Activated CD8-positive, alpha-beta T cell treated with anti-CD3 and anti-CD28 coated beads for 36 hours (primary cell): ENCODE results near the gene MAPKAPK5. TPM values are rescaled to one million over a fixed set of nuclear protein-coding genes. Genes with fewer than 3 reads are reported as not detected.
"Not testable (repeated sequence)": the region's sequence is repeated elsewhere in the genome, so short reads cannot be mapped to it uniquely, and the experiment has no call there.

ENCODE experiments used
- ATAC-seq: fragments of 200-7000 bp; cut with Tn5 transposase; one replicate; pipeline ENCODE4 v1.10.0; 2021; ENCODE audit warnings: mild to moderate bottlenecking, moderate library complexity
- CTCF ChIA-PET: fragments of 350-600 bp; sonication (Branson Sonifier 250); formaldehyde crosslinking; loops from one replicate; lab custom pipeline; 2021; ENCODE audit warnings: antibody characterized with exemption; lab: Charles Lee
- POLR2A ChIA-PET: fragments of 350-600 bp; sonication (Branson Sonifier 250); formaldehyde crosslinking; loops from one replicate; lab custom pipeline; 2021; ENCODE audit warnings: antibody characterized with exemption; lab: Charles Lee
- DNase-seq: peaks from one replicate; pipeline ENCODE4 v3.0.0-alpha.2; 2020
- H3K27ac Mint-ChIP-seq: one replicate; pipeline ENCODE4 v1.8.0; 2021; ENCODE audit warnings: mild to moderate bottlenecking, mixed read lengths
- H3K27me3 Mint-ChIP-seq: one replicate; pipeline ENCODE4 v1.8.0; 2021; ENCODE audit warnings: mixed read lengths
- H3K36me3 Mint-ChIP-seq: one replicate; pipeline ENCODE4 v1.8.0; 2021; ENCODE audit warnings: low read depth, mixed read lengths
- H3K4me1 Mint-ChIP-seq: one replicate; pipeline ENCODE4 v1.8.0; 2021; ENCODE audit warnings: low read depth, mixed read lengths
- H3K4me3 Mint-ChIP-seq: one replicate; pipeline ENCODE4 v1.8.0; 2021; ENCODE audit warnings: mild to moderate bottlenecking, moderate library complexity, mixed read lengths
- H3K9me3 Mint-ChIP-seq: one replicate; pipeline ENCODE4 v1.8.0; 2021; ENCODE audit warnings: mixed read lengths
- CTCF ChIP-seq: fragments of 200-600 bp; IDR thresholded peaks from one replicate; pipeline ENCODE4 v1.8.0; 2022; ENCODE audit warnings: antibody characterized with exemption, mild to moderate bottlenecking
- intact Hi-C: fragments of 100-400 bp; cut with micrococcal nuclease; formaldehyde crosslinking; loops from one replicate; pipeline ENCODE4 v1.10.0; 2022
- total RNA-seq, 2 experiments: library from RNA; stranded (reverse); gene quantifications; one replicate each; pipeline ENCODE4 v1.2.3, GENCODE V29; 2021

The MAPKAPK5 gene
- total RNA-seq, 2 experiments from 2014 or later: 54.3 to 64.2 TPM

DNA sequence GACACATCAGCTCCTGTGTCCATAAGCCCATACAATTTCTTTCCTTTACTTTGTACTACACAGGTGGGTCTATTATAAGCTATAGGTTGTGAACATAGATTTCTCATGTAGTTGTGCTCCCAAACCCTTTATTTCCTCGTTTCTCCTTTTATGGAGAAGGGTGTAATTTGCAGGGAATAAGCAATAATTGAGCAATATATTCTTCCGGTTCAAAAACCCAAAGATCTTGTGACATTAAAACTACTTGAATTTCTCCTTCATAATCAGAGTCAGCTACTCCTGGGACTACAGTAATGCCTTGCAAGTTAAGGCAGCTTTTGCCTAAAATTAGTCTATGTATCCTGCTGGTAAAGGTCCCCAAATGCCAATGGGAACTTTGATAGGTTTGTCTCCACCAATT is 19.1 kb upstream of the MAPKAPK5 start:
- Mint-ChIP-seq H3K27me3 (peaks cover 9% of the 10 kb centered on the region), H3K4me3 (no peak overlapping the region), H3K27ac (no peak overlapping the region), H3K4me1 (no peaks in the 10 kb centered on the region), H3K36me3 (no peaks in the 10 kb centered on the region), H3K9me3 (no peaks in the 10 kb centered on the region)
- intact Hi-C loops: no loop called here
- no peak for TF ChIP-seq CTCF
- CTCF ChIA-PET: interaction anchor here (1.3 to 1.5 kb wide), 3 partner anchors 10 to 309 kb away, joined by 3 to 9 read pairs (median 3); no protein-coding TSS in a partner anchor
- no peak for ATAC-seq
- POLR2A ChIA-PET: no interaction called here
- DNase-seq: no peak

DNA sequence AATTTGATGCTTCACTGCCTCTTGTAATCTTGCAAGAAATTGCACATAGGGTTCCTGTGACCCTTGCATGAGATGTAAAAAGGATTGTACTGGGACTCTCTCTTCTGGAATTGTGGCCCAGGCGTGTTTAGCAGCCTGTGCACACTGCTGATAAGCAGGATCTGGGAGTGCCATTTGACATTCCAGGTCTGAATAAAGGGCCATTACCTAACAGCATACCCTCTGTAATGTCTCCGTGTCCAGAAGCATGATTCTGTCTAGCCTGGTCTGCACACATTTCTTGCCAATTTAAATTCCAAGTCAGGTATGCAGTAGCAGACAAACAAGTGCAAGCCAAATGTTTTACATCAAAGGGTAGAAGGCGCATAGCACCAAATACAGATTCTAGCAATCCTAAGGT is 18.1 kb upstream of the MAPKAPK5 start:
- POLR2A ChIA-PET: no interaction called here
- Mint-ChIP-seq H3K27me3 (peaks cover 9% of the 10 kb centered on the region), H3K4me3 (no peak overlapping the region), H3K4me1 (no peaks in the 10 kb centered on the region), H3K9me3 (no peaks in the 10 kb centered on the region), H3K36me3 (no peaks in the 10 kb centered on the region), H3K27ac (no peak overlapping the region)
- intact Hi-C loops: no loop called here
- no peak for DNase-seq
- no peak for TF ChIP-seq CTCF
- CTCF ChIA-PET: interaction anchor here (1.3 kb wide), 1 partner anchor 116 kb away, joined by 3 read pairs; no protein-coding TSS in a partner anchor
- ATAC-seq: no peak

DNA sequence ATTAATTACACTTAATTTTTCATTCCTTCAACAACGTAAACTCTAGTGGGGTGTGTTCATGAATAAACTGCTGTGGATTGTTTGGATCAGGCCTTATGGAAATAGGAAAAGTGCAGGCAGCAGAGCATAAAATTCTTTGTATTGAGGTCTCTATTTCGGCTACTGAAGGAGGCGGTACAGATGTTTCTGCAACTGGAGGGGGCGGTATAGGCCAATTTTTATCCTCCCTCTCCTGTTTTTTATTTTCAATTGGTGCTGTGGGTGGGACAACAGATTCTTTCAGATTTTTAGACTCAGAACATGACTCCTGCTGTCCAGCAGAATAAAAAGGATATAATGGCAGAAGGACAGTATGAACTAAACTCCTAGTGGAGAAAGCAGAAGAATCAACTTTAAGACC is 17.7 kb upstream of the MAPKAPK5 start:
- H3K4me1 Mint-ChIP-seq, CTCF ChIA-PET, H3K4me3 Mint-ChIP-seq, intact Hi-C loops, H3K36me3 Mint-ChIP-seq, ATAC-seq, H3K27me3 Mint-ChIP-seq, H3K27ac Mint-ChIP-seq, H3K9me3 Mint-ChIP-seq, DNase-seq: not testable (repeated sequence)
- POLR2A ChIA-PET: interaction anchor here (0.6 kb wide), 1 partner anchor 11 kb away, joined by 3 read pairs; no protein-coding TSS in a partner anchor

- ATAC-seq: no peak
- ChIA-PET CTCF (interaction anchor here (1.1 to 1.5 kb wide), 2 partner anchors 10 to 13 kb away, joined by 4 to 5 read pairs; no protein-coding TSS in a partner anchor), POLR2A (no interaction called here)
- Mint-ChIP-seq H3K9me3 (no peaks in the 10 kb centered on the region), H3K27me3 (peaks cover 9% of the 10 kb centered on the region), H3K27ac (no peak overlapping the region), H3K36me3 (no peaks in the 10 kb centered on the region), H3K4me3 (no peak overlapping the region), H3K4me1 (no peaks in the 10 kb centered on the region)
- DNase-seq: no peak
- intact Hi-C loops: no loop called here
- TF ChIP-seq CTCF: no peak
These were observed 16.5 kb upstream of the MAPKAPK5 start for GRCh38 chr12:111825509-111825908.

GRCh38 chr12:111826316-111826715 is 15.7 kb upstream of the MAPKAPK5 start:
- intact Hi-C loops: no loop called here
- DNase-seq: no peak
- H3K27ac Mint-ChIP-seq: no peak overlapping the region
- TF ChIP-seq CTCF: no peak
- H3K4me1 Mint-ChIP-seq: no peaks in the 10 kb centered on the region
- no peak overlapping the region for H3K4me3 Mint-ChIP-seq
- no peaks in the 10 kb centered on the region for H3K9me3 Mint-ChIP-seq
- CTCF ChIA-PET: interaction anchor here (1.1 to 1.6 kb wide), 4 partner anchors 10 to 14 kb away, joined by 4 to 6 read pairs (median 4); no protein-coding TSS in a partner anchor
- H3K36me3 Mint-ChIP-seq: no peaks in the 10 kb centered on the region
- ATAC-seq: no peak
- POLR2A ChIA-PET: interaction anchor here (1.0 kb wide), 1 partner anchor 15 kb away, joined by 5 read pairs; the partner anchor contains the start of gene MAPKAPK5
- peaks cover 7% of the 10 kb centered on the region for H3K27me3 Mint-ChIP-seq
